Measurements from ENCODE around the gene PI16. TPM values are rescaled to one million over a fixed set of nuclear protein-coding genes. Genes with fewer than 3 reads are reported as not detected.

Gene PI16
- total and polyA plus RNA-seq, 5 donors from 2014 or later, result 31.9 to 113 (median 62.3) TPM

DNA sequence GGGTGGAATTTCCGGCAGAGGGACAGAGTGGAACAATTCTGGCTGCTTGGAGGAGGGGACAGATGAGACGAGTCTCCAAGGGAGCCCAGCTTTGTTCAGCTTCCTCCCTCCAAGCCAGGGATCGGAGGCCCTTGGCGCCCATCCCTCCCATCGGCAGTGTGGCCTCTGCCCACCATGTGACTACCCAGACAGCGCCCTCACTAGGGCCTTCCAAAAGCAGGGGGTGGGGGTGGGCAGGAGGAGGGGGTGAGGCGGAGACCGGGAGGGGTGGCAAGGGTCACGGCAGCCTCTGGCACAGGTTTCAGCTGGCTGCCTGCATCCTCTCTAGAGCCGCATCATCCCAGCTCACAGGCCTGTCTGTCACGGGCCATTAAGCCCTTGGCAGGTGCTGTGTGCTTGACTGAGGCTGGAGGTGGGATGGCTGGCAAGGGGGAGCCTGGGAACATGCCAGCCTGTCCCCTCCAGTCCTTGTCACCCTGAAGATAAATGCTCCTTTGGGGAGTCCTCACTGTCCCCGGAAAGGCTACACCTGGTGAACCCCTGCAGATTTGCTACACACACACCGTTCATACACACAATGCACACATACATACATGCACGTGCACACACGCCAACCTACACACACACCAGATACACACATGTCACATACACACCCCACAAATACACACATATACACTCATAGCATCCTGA is 44.7 kb downstream of the PI16 start:
- Mint-ChIP-seq H3K36me3 (no peaks in the 10 kb centered on the region), H3K27me3 (peaks cover 9% of the 10 kb centered on the region), H3K4me3 (no peak overlapping the region), H3K9me3 (no peaks in the 10 kb centered on the region), H3K4me1 (no peaks in the 10 kb centered on the region), H3K27ac (no peak overlapping the region)
- no peak overlapping the region for H3K4me3 ChIP-seq (ENCODE audit: low read depth, low read length)
- no peaks in the 10 kb centered on the region for H3K9me3 ChIP-seq (ENCODE audit: control insufficient read depth in 2 of 2, low read length in 2 of 2)
- H3K4me1 ChIP-seq (ENCODE audit: control insufficient read depth, insufficient read depth, low read length, poor library complexity, severe bottlenecking), result no peaks in the 10 kb centered on the region
- H3K36me3 ChIP-seq (ENCODE audit: control insufficient read depth, insufficient read depth, low read length), result no peaks in the 10 kb centered on the region
- no peak for ATAC-seq (ENCODE audit: low read depth in 2 of 2)
- no peak for DNase-seq
- H3K27me3 ChIP-seq (ENCODE audit: control insufficient read depth, insufficient read depth, low read length), result no peaks in the 10 kb centered on the region
- no peak overlapping the region for H3K27ac ChIP-seq (ENCODE audit: insufficient read depth, low read length, poor library complexity, severe bottlenecking)

DNA sequence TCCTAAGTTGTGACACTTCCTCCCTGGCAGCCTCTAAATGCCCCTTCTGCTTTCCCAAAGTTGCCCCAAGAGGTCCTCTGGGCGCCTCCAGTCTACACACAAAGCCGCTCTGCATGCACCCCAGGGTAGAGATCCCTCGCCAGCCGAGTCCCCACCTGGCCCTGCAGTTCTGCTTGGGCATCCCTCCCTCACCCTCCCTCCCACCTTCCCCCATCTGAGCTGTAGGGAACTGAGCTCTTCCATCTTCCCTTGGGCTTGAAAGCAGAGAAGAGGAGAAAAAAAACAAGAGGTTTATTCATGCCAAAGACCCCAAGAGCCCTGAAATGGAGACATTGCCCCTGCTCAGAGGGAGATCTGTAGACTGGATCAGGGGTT is 45.2 kb downstream of the PI16 start:
- no peak for DNase-seq
- Mint-ChIP-seq H3K4me3 (no peak overlapping the region), H3K4me1 (no peaks in the 10 kb centered on the region), H3K27ac (no peak overlapping the region), H3K9me3 (no peaks in the 10 kb centered on the region), H3K27me3 (peaks cover 9% of the 10 kb centered on the region), H3K36me3 (no peaks in the 10 kb centered on the region)
- no peaks in the 10 kb centered on the region for H3K27me3 ChIP-seq (ENCODE audit: control insufficient read depth, insufficient read depth, low read length)
- no peaks in the 10 kb centered on the region for H3K4me1 ChIP-seq (ENCODE audit: control insufficient read depth, insufficient read depth, low read length, poor library complexity, severe bottlenecking)
- no peaks in the 10 kb centered on the region for H3K36me3 ChIP-seq (ENCODE audit: control insufficient read depth, insufficient read depth, low read length)
- H3K9me3 ChIP-seq (ENCODE audit: control insufficient read depth in 2 of 2, low read length in 2 of 2), result no peaks in the 10 kb centered on the region
- no peak overlapping the region for H3K27ac ChIP-seq (ENCODE audit: insufficient read depth, low read length, poor library complexity, severe bottlenecking)
- no peak for ATAC-seq (ENCODE audit: low read depth in 2 of 2)
- H3K4me3 ChIP-seq (ENCODE audit: low read depth, low read length), result no peak overlapping the region

DNA sequence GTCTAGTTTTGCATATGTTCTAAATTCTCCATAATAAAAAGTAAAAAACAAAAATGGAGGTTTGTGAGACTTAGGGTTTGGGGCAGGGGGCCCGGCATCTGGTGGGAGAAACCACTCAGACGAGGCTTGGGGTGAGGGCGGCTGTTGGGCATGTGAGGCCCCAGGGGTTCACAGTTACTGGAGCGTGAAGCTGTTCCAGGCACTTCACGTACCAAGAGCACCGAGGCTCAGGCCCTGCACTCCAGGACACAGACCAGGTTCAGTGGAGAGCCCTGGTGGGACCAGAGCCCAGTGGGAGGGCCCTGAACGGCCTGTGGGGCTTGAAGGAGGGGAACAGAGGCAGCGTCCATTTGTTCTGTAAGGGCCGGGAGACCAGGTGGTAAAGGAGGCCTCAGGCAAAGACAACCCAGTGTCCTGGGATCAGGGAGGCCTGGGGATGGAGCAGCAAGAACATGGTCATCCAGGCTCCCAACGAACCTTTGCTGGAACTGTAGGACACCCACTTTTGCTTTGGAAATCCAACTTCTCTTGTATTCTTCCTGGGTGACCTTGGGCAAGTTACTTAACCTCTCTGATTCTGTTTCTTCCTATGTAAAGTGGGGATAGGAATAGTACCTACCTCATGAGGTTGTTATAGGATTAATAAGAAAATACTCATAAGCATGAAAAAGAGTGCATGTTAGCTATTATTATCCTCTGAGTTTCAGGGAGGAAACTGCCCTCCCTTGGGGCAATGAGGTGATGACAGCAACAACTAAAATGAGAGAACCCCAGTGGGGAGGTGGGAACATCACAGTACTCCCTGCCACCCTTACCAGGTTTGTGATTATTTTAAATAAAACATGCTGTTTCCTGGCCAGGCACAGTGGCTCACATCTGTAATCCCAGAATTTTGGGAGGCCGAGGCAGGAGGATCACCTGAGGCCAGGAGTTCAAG is 49.8 kb downstream of the PI16 start:
- Mint-ChIP-seq H3K27ac (peak overlapping the region in 2 of 3 donors; percentile 29 to 34), H3K4me3 (no peak overlapping the region), H3K27me3 (no peaks in the 10 kb centered on the region), H3K36me3 (no peaks in the 10 kb centered on the region), H3K4me1 (peaks cover 6 to 19% (median 8%) of the 10 kb centered on the region in 4 donors), H3K9me3 (no peaks in the 10 kb centered on the region)
- DNase-seq (no peak), ATAC-seq (ENCODE audit: low read depth in 2 of 2) (no peak)
- no peaks in the 10 kb centered on the region for H3K27me3 ChIP-seq (ENCODE audit: control insufficient read depth, insufficient read depth, low read length)
- H3K9me3 ChIP-seq (ENCODE audit: control insufficient read depth in 2 of 2, low read length in 2 of 2), result no peaks in the 10 kb centered on the region
- peaks cover 16% of the 10 kb centered on the region for H3K4me1 ChIP-seq (ENCODE audit: control insufficient read depth, insufficient read depth, low read length, poor library complexity, severe bottlenecking)
- no peak overlapping the region for H3K27ac ChIP-seq (ENCODE audit: insufficient read depth, low read length, poor library complexity, severe bottlenecking)
- no peak overlapping the region for H3K4me3 ChIP-seq (ENCODE audit: low read depth, low read length)
- H3K36me3 ChIP-seq (ENCODE audit: control insufficient read depth, insufficient read depth, low read length), result no peaks in the 10 kb centered on the region

DNA sequence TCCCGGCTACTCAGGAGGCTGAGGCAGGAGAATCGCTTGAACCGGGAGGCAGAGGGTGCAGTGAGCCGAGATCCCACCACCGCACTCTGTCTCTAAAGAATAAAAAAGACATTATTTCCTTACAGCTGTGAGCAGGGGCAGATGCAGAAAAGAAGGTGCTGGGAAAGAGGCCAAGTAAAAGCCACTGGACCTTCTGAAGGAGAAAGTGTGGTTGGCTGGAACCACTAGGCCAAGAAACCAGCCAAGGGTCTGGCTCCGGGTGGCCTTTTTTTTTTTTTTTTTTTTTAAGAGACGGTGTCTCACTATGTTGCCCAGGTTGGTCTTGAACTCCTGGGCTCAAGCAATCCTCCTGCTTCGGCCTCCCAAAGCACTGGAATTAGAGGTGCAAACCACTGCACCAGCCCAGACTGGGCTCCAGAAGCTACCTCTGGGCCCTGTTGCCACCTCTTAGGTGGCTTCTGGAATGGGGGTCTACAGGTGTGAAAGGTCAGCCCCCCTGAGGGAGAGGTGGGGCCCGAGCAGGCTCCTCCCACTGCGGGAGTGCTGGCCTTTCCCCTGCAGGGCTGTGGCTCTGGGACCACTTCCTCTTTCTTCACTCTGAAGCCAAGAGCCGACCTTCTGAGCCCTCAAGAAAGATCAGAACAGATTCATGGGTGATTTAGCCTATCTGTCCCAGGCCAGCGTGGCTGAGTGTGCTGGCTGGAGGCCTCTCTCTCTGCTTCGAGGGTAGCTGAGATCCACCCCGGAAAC is 50.7 kb downstream of the PI16 start, which contains the start of gene FGD2:
TSS of gene FGD2 (plus strand) at position 595 of the 750 bp plus-strand sequence. CDS start 163 bp downstream, outside the sequence.
- Histone ChIP-seq H3K4me3 (ENCODE audit: low read depth, low read length) (peak within 1 kb of the TSS; percentile 58), H3K27ac (ENCODE audit: insufficient read depth, low read length, poor library complexity, severe bottlenecking) (peak within 1 kb of the TSS; percentile 23), H3K4me1 (ENCODE audit: control insufficient read depth, insufficient read depth, low read length, poor library complexity, severe bottlenecking) (peaks cover 16% of the 10 kb centered on the region), H3K9me3 (ENCODE audit: control insufficient read depth in 2 of 2, low read length in 2 of 2) (no peaks in the 10 kb centered on the region), H3K27me3 (ENCODE audit: control insufficient read depth, insufficient read depth, low read length) (no peaks in the 10 kb centered on the region), H3K36me3 (ENCODE audit: control insufficient read depth, insufficient read depth, low read length) (no peaks in the 10 kb centered on the region)
- Mint-ChIP-seq H3K4me1 (peaks cover 6 to 19% (median 8%) of the 10 kb centered on the region in 4 donors), H3K9me3 (no peaks in the 10 kb centered on the region), H3K4me3 (peak within 1 kb of the TSS; percentile 21 to 95 (median 32)), H3K27ac (peak within 1 kb of the TSS; percentile 8 to 89 (median 84)), H3K36me3 (no peaks in the 10 kb centered on the region), H3K27me3 (no peaks in the 10 kb centered on the region)
- DNase-seq (no peak), ATAC-seq (ENCODE audit: low read depth in 2 of 2) (no peak)

DNA sequence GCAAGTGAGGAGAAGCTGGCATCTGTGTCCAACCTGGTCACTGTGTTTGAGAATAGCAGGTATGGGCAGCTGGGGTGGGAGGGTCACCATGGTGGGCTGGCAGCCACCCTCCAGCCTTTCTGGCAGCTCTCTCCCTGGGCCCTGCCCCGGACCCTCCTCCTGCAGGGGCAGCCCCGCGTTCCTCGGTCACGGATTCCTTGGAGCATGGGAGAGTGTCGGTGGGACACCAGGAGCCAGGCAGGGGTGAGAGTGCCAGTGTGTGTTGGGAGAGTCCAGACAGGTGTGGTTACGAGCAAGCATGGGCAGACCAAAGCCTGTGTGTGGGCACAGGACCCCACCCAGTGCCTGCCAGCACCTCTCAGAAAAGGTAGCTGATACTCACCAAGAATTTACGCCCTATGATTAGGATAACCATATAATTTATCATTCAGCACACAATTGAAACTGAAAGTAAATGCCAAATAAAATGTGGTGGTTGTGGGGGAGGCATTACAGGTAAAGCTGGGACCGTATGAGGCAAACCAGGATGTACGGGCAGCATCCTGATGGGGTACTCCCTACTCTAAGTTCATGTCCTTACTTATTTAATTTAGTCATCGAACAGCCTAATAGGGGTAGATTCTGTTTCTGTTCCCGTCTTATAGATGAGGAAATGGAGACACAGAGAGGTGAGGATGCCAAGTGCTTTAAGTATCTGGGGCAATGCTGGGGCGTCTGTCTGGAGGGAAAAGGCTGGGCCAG is 51.5 kb downstream of the PI16 start:
- no peaks in the 10 kb centered on the region for H3K36me3 ChIP-seq (ENCODE audit: control insufficient read depth, insufficient read depth, low read length)
- Mint-ChIP-seq H3K9me3 (no peaks in the 10 kb centered on the region), H3K36me3 (no peaks in the 10 kb centered on the region), H3K27me3 (no peaks in the 10 kb centered on the region), H3K27ac (peak overlapping the region; percentile 8 to 89 (median 84)), H3K4me3 (peak overlapping the region; percentile 21 to 95 (median 32)), H3K4me1 (peaks cover 6 to 19% (median 8%) of the 10 kb centered on the region in 4 donors)
- peak; percentile 26 to 33 for ATAC-seq (ENCODE audit: low read depth in 2 of 2)
- DNase-seq, result peak in 1 of 3 donors; percentile 46
- H3K4me1 ChIP-seq (ENCODE audit: control insufficient read depth, insufficient read depth, low read length, poor library complexity, severe bottlenecking), result peaks cover 16% of the 10 kb centered on the region
- H3K4me3 ChIP-seq (ENCODE audit: low read depth, low read length), result peak overlapping the region; percentile 58
- no peaks in the 10 kb centered on the region for H3K27me3 ChIP-seq (ENCODE audit: control insufficient read depth, insufficient read depth, low read length)
- H3K9me3 ChIP-seq (ENCODE audit: control insufficient read depth in 2 of 2, low read length in 2 of 2), result no peaks in the 10 kb centered on the region
- H3K27ac ChIP-seq (ENCODE audit: insufficient read depth, low read length, poor library complexity, severe bottlenecking), result peak overlapping the region; percentile 23

DNA sequence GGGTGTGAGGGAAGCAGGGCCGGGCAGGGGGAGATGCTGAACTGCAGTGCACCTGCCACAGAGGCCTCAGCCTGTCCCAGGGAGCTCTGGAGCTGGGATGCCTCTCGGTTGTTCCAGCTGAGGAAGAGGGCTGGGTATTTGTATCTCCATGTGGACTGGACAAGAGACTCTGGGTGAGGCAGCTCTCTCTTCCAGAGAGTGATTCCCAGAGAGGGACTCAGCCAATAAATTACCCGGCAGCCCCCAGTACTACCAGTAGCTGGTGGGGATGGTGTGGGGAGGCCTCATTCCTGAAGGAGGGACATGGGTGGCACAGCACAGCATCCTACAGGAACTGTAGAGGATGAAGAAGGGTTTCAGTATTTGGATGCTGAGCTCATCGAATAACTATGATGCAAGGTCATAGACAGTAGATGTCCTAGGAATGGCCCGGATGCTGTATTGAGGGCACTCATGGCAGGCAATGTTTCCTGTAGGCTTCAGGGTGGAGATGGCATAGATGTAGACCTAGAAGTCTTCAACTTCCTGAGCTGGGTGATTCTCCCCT is 52.3 kb downstream of the PI16 start:
- Mint-ChIP-seq H3K4me1 (peaks cover 6 to 19% (median 8%) of the 10 kb centered on the region in 4 donors), H3K27ac (peak overlapping the region in 1 of 3 donors; percentile 8), H3K36me3 (no peaks in the 10 kb centered on the region), H3K4me3 (peak overlapping the region in 1 of 4 donors; percentile 10), H3K27me3 (no peaks in the 10 kb centered on the region), H3K9me3 (no peaks in the 10 kb centered on the region)
- Histone ChIP-seq H3K27ac (ENCODE audit: insufficient read depth, low read length, poor library complexity, severe bottlenecking) (no peak overlapping the region), H3K27me3 (ENCODE audit: control insufficient read depth, insufficient read depth, low read length) (no peaks in the 10 kb centered on the region), H3K36me3 (ENCODE audit: control insufficient read depth, insufficient read depth, low read length) (no peaks in the 10 kb centered on the region), H3K4me3 (ENCODE audit: low read depth, low read length) (no peak overlapping the region), H3K9me3 (ENCODE audit: control insufficient read depth in 2 of 2, low read length in 2 of 2) (no peaks in the 10 kb centered on the region), H3K4me1 (ENCODE audit: control insufficient read depth, insufficient read depth, low read length, poor library complexity, severe bottlenecking) (peaks cover 16% of the 10 kb centered on the region)
- ATAC-seq (ENCODE audit: low read depth in 2 of 2) (no peak), DNase-seq (no peak)

Data from CD4-positive, CD25-positive, alpha-beta regulatory T cell (primary cell).